ENCODE data around the gene PLCL2.

PLCL2 gene

DNA sequence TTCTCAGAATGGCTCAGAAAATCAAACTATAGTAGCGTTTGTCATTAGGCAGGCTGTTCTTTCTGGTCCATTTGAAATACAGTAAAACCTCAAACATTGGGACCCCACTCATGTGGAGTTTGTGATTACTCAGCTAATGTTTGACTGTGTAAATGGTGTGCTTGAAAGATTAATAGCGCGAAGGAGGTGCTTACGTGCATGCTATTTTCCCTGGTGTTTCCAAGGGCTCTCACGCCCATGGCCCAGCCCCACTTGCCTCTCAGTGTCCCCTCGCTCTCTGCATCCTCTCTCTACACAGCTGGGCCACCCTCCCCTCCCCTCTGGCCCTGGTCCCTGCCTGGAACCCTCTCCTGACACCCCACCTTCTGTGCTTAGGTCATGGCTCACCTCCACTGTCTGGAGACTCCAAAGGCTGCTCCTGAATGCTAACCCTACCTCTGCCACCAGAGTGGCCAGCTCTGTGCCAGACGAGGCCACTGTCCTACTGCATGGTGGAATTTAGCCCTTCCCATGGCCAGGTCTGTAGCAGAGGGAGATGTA lies 194.2 kb downstream of the PLCL2 start:
- no peak overlapping the region for H3K4me3 ChIP-seq (ENCODE audit: low read depth, low read length)
- no peak for DNase-seq (ENCODE audit: low read depth)
- TF ChIP-seq, protein P1, sequence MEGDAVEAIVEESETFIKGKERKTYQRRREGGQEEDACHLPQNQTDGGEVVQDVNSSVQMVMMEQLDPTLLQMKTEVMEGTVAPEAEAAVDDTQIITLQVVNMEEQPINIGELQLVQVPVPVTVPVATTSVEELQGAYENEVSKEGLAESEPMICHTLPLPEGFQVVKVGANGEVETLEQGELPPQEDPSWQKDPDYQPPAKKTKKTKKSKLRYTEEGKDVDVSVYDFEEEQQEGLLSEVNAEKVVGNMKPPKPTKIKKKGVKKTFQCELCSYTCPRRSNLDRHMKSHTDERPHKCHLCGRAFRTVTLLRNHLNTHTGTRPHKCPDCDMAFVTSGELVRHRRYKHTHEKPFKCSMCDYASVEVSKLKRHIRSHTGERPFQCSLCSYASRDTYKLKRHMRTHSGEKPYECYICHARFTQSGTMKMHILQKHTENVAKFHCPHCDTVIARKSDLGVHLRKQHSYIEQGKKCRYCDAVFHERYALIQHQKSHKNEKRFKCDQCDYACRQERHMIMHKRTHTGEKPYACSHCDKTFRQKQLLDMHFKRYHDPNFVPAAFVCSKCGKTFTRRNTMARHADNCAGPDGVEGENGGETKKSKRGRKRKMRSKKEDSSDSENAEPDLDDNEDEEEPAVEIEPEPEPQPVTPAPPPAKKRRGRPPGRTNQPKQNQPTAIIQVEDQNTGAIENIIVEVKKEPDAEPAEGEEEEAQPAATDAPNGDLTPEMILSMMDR (IDR thresholded peaks at IDR 0.05; ENCODE audit: control insufficient read depth, extremely low read depth, insufficient read depth), result no peak

DNA sequence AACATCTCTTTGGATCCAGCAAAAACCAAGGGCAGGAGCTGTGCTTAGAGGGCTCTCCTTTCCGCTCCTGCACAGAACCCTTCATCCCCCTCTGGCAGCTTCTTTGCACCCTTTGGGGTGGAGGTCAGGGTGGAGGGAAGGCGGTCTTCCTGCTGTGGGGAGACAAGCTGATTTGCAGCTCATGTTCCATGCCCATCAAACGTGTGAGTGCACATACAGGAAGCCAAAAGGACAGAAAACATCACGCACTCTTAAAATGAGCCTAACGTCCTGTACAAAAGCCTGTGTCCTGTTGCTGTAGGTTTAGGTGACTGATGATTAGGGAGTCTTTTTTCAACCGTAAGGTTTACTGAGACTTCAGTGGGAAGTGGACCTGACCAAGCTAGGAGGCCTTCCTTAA lies 195.2 kb downstream of the PLCL2 start:
- H3K4me3 ChIP-seq (ENCODE audit: low read depth, low read length), result no peak overlapping the region
- TF ChIP-seq, protein P1 (IDR thresholded peaks at IDR 0.05; ENCODE audit: control insufficient read depth, extremely low read depth, insufficient read depth), result no peak
- no peak for DNase-seq (ENCODE audit: low read depth)

DNA sequence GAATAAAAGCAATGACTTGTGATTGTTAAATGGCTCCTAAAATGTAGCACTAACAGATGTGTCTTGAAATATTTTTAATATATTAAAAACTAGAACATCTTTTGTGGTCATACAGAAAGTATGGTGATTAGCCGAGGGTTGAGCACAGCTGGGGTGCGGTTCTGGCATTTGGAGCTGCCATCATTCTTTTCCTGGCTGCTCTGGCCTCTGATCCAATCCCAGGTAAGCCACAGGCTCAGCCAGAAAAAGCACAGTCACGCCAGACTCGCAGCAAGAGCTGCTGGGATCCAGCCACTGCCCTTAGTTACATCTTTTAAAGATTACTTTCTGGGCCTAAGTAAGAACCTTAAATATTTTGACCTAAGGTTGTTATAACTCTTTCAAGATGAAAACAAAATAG lies 196.8 kb downstream of the PLCL2 start:
- TF ChIP-seq, protein P1 (IDR thresholded peaks at IDR 0.05; ENCODE audit: control insufficient read depth, extremely low read depth, insufficient read depth), result no peak
- H3K4me3 ChIP-seq (ENCODE audit: low read depth, low read length), result no peak overlapping the region
- no peak for DNase-seq (ENCODE audit: low read depth)

DNA sequence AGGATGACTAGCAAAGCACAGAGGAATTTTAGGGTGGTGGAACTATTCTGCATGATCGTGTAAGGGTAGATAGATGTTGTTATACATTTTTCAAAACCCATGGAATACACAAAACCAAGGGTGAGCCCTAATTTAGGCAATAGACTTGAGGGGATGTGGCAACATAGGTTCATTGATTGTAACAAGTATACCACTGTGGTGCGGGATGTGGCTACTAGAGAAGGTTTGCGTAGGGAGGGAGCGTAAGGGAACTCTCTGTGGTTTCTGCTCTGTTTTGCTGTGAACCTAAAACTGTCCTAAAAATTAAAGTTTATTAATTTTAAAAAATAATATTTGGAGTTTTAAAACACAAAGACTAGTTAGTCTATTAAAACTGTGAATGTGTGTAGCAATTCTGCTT lies 202.8 kb downstream of the PLCL2 start:
- no peak for DNase-seq (ENCODE audit: low read depth)
- no peak overlapping the region for H3K4me3 ChIP-seq (ENCODE audit: low read depth, low read length)
- TF ChIP-seq, protein P1 (IDR thresholded peaks at IDR 0.05; ENCODE audit: control insufficient read depth, extremely low read depth, insufficient read depth), result no peak

DNA sequence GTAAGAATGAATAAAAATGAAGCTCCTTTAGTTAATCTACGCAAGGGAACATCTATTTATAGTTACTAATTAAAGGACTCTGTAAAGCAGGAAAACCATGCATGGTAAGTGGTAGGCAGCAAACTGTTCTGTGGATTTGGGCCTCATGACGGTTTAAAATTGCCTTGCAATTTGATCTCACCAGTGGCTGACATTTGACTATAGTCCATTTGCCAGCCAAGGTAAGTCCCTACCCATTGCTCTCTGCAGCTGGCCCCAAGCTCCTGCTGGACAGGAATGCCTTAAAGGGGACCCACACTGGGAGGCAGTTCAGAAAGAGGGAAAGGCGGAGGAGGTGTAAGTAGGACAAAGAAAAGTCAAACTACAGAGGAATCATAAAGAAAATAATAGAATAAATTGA lies 203.3 kb downstream of the PLCL2 start:
- no peak for DNase-seq (ENCODE audit: low read depth)
- no peak overlapping the region for H3K4me3 ChIP-seq (ENCODE audit: low read depth, low read length)
- TF ChIP-seq, protein P1 (IDR thresholded peaks at IDR 0.05; ENCODE audit: control insufficient read depth, extremely low read depth, insufficient read depth), result no peak

DNA sequence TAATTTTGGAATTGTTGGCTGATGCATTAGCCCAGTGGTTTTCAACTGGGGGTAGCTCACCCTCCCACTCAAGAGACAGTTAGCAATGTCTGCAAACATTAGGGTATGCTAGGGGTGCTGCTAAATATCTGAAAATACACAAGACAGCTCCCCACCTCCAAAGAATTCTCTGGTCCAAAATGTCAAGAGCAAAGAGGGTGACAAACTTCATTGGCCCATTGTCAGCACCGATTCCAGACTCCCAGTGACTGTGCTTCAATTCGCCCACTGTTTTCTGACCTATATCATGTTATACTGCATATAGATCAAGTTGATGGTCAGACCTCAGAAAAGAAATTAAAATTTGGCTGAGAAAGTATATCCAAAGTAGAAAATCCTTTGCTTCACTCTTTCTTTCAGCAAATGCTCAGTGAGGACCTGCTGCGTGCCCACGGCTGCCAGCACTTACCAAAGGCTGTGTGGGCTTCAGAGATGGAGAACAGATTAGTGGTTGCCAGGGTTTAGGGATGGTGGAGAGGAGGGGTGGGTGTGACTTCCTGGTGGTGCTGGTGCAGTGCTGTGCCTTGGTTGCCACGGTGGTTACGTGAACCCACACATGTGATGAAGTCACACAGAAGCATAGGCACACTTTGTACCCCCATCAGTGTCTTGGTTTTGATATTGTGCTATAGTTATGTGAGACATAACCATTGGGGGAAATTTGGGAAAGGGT lies 204.0 kb downstream of the PLCL2 start:
- TF ChIP-seq, protein P1 (IDR thresholded peaks at IDR 0.05; ENCODE audit: control insufficient read depth, extremely low read depth, insufficient read depth), result no peak
- DNase-seq (ENCODE audit: low read depth), result no peak
- H3K4me3 ChIP-seq (ENCODE audit: low read depth, low read length), result no peak overlapping the region

DNA sequence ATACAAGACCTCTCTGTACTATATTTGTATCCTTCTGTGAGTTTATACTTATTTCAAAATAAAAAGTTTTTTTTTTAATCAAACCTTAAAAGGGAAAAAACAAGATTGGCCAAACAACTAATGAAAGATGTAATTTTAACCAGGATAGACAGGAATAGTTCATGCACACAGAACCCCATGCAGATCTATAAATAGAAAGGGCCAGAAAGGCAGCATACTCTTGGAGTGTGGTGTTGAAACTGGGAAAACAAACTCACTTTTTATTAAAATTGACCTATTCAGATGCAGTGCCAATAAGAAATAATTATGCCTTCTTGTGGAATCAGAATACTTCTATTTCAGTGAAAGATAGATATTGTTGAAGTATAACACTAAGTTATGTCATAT lies 204.6 kb downstream of the PLCL2 start:
- DNase-seq (ENCODE audit: low read depth), result no peak
- no peak overlapping the region for H3K4me3 ChIP-seq (ENCODE audit: low read depth, low read length)
- TF ChIP-seq, protein P1 (IDR thresholded peaks at IDR 0.05; ENCODE audit: control insufficient read depth, extremely low read depth, insufficient read depth), result no peak
